ENCODE data around the gene PLAAT2.

Gene PLAAT2

DNA sequence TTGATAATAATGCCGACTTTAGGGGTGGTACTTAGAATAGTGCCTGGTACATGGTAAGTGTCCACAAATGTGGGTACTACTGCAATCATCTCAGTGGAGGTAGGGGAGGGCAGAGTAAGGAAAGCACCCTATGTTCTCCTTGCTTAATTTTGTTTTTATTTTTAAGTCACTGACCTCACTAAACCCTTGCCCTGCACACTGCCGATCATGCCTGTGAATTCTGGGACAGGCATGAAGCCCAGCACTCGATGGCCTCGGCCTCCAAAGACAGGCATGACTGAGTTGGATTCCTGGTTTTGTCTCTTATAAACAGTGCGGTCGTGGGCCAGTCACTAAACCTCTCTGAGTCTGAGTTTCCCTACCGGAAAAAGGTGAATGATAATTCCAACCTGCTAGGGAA, 50.4 kb downstream of the PLAAT2 start:
- no peak for DNase-seq

DNA sequence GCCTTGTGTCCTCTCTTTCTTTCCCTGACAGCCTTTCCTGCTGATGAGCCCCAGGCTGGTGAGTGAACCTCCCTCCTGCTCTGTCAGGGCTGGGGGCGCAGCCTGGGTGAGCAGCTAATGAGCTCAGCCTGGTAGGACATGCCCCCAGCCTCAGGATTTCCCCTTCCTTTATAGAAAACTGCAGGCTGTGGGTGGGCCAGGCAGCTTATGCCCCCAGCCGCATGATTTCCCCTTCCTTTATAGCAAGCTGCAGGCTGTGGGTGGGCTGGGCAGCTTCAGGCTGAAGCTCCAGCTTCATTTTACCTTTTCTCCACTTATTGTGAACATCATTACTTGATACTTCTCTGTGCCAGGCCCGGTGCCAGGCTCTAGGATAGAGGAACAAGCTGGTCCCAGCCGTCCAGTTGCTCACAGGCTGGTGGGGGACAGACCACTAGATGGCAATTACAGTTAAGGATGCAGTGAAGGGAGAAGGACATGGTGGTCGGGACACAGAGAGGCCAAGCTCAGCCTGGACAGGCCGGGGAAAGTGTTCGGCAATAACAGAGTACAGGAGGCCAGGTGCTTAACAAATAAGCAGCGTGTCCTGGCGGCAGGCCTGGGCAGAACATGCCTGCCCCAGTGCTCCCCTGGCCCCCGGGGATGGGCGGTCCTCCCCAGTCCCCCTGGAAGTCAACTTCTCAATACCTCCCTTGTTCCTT, 52.0 kb downstream of the PLAAT2 start:
- DNase-seq, result no peak

DNA sequence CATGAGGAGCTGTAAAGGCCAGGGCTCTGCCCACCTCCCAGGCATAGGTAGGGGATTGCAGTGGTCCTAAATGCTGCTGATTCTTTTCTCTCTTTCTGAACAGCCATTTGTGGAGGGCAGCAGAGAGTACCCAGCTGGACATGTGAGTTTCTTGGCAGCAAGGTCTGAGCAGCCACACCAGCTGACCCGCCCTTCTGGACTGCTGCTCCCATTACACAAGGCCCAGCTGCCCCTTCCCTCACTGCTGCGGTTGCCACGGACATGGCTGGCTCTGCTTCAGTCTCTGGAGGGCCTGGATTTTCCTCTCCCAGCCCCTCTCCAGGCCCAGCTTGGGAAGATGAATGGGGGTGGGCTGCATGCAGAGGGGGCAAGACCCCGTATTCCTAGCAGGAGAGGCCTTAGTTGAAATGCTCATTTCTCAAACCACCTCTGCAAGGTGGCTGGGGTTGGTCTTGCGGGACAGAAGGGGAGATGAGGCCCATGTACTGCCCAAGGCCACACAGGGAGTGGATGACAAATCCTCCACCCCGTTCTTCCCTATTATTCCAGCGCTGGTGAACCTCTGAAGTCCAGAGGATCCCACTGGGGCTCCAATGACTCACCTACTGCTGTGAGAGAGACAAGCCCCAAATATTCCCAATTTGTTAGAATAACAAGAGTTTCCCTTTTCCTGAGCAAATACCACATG, 52.7 kb downstream of the PLAAT2 start:
- DNase-seq, result no peak

DNA sequence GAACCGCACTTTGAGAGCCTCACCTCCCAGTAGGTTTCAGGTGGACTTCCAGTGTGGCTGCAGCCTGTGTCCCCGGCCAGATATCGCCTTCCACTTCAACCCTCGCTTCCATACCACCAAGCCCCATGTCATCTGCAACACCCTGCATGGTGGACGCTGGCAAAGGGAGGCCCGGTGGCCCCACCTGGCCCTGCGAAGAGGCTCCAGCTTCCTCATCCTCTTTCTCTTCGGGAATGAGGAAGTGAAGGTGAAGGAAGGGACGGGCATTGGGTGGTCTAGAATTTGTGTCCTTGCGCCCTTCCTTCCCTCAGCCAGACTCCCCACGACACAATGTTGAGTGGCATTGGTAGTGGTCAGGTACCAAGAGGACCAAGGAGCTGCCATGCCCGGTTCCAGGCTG, 54.4 kb downstream of the PLAAT2 start:
- no peak for DNase-seq

DNA sequence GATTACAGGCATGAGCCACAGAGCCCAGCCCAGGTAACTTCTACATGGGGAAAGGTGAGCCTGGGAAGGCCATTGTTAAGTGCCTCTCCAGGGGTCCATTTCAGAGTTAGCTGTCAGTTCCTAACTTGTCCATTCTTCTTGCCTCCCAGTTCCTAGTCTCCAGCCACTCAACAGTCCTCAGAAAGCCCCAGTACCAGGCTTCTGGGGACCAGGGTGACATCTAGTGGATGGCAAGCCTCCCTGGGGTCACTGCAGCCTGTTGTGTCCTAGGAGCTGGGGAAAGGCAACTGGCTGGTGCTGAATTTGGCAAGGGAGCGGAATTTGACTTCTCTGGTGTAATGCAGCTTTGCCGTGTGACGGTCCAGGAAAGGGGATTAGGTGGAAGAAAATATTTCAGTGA, 55.2 kb downstream of the PLAAT2 start:
- DNase-seq, result no peak

DNA sequence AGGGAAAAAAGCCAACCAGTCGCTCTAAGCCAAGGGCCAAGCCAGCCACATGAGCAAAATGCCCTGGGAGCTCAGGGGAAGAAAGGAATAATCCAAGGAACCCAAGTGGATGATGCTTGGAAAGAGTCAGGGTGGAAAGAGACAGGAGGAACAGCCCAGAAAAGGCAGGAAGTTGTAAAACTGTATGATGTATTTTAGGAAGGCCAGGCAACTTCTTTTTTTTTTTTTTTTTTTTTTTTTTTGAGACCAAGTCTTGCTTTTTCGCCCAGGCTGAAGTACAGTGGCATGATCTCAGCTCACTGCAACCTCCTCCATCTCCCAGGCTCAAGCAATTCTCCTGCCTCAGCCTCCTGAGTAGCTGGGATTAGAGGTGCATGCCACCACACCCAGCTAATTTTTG, 55.7 kb downstream of the PLAAT2 start:
- no peak for DNase-seq

DNA sequence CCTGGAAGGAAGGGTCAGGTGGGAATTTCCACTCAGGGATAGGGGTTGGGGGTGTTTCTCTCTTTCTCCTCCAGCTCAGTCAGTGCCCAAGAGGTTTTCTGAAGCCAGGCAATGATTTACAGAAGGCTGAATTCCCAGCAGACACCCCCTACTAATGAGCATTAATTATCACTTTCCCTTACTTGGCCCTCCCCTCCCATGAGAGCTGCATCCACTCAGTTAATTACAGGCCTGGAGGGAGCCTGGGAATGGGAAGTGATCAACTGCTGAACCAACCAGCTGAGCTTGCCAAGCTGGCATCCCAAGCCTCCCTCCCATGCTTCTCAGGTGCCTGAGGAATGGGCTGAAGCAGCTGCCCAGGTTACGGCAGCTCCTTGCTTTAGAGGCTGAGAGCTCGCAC, 56.3 kb downstream of the PLAAT2 start:
- no peak for DNase-seq

DNA sequence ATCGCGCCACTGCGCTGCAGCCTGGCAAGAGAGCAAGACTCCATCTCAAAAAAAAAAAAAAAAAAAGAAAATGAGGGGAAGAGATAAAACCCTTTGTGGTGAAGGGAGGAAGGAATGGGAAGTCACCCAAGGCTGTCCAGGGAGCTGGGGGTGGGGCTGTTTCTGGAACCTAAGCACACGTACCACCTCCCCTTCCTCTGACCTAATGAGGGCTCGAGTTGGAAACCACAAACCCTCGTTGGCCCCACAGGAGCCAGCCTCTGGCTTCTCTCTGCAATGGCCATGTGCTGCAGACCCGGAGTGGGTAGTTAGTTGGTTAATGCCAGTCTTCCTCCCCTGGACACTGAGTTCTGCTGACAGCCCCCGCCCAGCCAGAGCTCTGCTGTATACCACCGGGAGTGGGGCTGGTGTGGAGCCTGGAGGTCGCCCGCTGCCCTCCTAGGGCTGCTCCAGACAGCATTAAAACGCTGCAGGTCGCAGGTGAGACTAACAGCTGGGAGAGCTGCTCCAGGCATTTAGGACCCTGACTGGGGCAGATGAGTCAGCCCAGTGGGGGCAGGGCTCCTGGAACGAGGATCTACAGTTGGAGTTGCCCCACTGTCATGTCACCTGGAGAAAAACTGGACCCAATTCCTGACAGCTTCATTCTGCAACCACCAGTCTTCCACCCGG, 57.2 kb downstream of the PLAAT2 start, which contains the start of gene LGALS12:
LGALS12 (plus strand) TSS at position 228 of the 672 bp plus-strand sequence; CDS start at position 603, 375 bp downstream.
- no peak for DNase-seq

DNA sequence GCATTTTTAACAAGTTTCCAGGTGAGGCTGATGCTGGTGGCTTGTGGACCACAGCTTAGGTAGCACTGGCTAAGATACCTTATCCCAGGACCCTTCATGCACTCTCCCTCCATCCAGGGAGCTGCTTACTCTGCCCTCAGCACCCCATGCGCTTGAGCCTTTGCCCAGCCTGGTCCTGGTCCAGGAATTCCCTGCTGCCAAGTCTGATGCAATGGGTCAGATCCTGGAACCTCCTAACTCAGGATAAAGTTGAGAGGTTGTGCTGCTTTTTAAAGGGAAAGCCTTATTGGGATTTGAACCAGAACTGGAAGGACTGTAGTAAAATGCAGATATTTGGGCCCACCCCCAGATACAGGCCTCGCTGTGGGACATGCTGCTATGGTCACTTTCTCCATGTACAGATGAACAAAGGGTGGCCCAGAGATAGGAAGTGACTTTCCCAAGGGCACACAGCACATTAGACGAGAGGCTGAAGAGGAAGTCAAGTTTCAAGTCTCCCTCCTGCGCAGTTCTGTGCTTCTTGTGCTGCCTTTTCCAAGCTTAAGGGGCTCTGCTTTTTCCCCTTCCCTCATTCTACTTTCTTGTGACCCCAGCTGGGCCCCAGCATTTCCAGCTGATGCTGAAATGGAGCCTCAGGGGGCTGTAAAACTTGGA, 58.1 kb downstream of the PLAAT2 start:
- DNase-seq, result no peak

DNA sequence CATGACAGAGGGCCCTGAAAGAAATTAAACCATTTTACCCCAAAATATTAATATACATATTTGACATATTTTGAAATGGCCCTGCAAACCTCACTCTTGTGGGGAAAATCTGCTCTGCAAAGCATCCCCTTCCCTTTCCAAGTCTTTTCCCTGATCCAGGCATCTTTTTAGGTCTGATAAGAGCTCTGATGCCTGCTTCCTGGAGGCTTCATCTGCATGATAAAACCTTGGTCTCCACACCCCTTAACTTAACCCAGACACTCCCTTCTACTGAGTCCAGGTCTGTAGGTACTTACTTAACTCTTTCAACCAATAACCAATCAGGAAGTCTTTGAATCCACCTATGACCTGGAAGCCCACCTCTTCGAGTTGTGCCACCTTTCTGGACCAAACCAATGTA, 59.1 kb downstream of the PLAAT2 start:
- DNase-seq, result no peak

DNA sequence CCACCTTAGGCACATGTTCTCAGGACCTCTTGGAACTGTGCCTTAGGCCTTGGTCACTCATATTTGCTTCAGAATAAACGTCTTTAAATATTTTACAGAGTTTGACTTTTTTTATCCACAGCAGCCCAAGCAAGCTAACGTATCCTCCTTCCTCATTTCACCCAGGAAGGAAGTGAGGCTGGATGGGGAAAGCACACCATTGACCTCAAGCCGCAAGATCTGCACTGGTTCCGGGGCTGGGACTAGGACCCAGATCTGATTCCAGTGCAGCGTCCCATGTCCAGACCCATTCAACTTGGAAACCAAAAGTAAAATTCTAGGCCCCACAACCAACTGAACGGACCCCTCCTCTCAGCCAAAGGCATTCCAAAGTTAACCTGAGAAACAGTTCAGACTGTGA, 59.7 kb downstream of the PLAAT2 start:
- DNase-seq, result no peak
